Myometrial cell (primary cell): Measurements from ENCODE around the gene CKM. TPM values are rescaled to one million over a fixed set of nuclear protein-coding genes. Genes with fewer than 3 reads are reported as not detected.

ENCODE experiments used
- total RNA-seq: library from RNA; depleted of rRNA; stranded (reverse); fragments of >200 nt; gene quantifications from 2 replicates; pipeline ENCODE4 v1.2.3, GENCODE V29; 2015

Gene CKM
- total RNA-seq = under 0.01 TPM in 1 of 2 replicates, not detected in the other

GRCh38 chr19:45322744-45323281 lies at the start of gene CKM:
CKM (minus strand) TSS chr19:45322875; CDS start chr19:45319713, 3,162 bp downstream.

GRCh38 chr19:45370410-45371204 lies 47.9 kb upstream of the CKM start, which contains the start of gene ERCC2:
ERCC2 (minus strand) TSS chr19:45370573; CDS start chr19:45370540, 33 bp downstream.

GRCh38 chr19:45340232-45340898 lies 17.7 kb upstream of the CKM start, which contains the start of gene KLC3:
KLC3 (plus strand) TSS chr19:45340750; CDS start chr19:45345542, 4,792 bp downstream.

Other genes starting within 250 kb of the CKM start
- gene ZNF296, start 246.4 kb downstream of the CKM start, total RNA-seq = 1.9 TPM in 1 of 2 replicates, not detected in the other
- 18.5 and 23.2 TPM in 2 replicates for gene GEMIN7, start 243.6 kb downstream of the CKM start, total RNA-seq
- 29.2 and 37.8 TPM in 2 replicates for gene PPP1R37, start 229.7 kb downstream of the CKM start, total RNA-seq
- under 0.01 TPM in 1 of 2 replicates, not detected in the other for gene NKPD1, start 161.9 kb downstream of the CKM start, total RNA-seq
- gene TRAPPC6A, start 144.6 kb downstream of the CKM start, total RNA-seq = 13.1 and 14.7 TPM in 2 replicates
- gene BLOC1S3, start 144.1 kb downstream of the CKM start, total RNA-seq = 3.2 and 7.8 TPM in 2 replicates
- not detected in 2 replicates for gene EXOC3L2, start 77.5 kb downstream of the CKM start, total RNA-seq
- gene MARK4, start 71.6 kb downstream of the CKM start, total RNA-seq = 15.4 and 21.3 TPM in 2 replicates
- gene KLC3, start 17.9 kb upstream of the CKM start, total RNA-seq = 0.29 TPM in 1 of 2 replicates, not detected in the other
- gene ERCC2, start 47.7 kb upstream of the CKM start, total RNA-seq = 47.9 and 50.9 TPM in 2 replicates
- gene PPP1R13L, start 82.2 kb upstream of the CKM start, total RNA-seq = 1.4 and 1.7 TPM in 2 replicates
- 3.2 and 5.5 TPM in 2 replicates for gene POLR1G, start 83.8 kb upstream of the CKM start, total RNA-seq
- 177 and 211 TPM in 2 replicates for gene ERCC1, start 101.0 kb upstream of the CKM start, total RNA-seq
- 3.7 and 4.4 TPM in 2 replicates for gene FOSB, start 145.1 kb upstream of the CKM start, total RNA-seq
- 15.1 and 20.2 TPM in 2 replicates for gene RTN2, start 174.2 kb upstream of the CKM start, total RNA-seq
- gene PPM1N, start 175.6 kb upstream of the CKM start, total RNA-seq = 0.58 and 5.1 TPM in 2 replicates
- 111 and 143 TPM in 2 replicates for gene VASP, start 184.6 kb upstream of the CKM start, total RNA-seq